Measurements from ENCODE around the gene ALDH18A1. TPM values are rescaled to one million over a fixed set of nuclear protein-coding genes. Genes with fewer than 3 reads are reported as not detected.

Gene ALDH18A1
- polyA plus RNA-seq, 1 donor (not counting 4 experiments of a cell fraction or from before 2014, with no cell fraction given): 53.4 TPM

DNA sequence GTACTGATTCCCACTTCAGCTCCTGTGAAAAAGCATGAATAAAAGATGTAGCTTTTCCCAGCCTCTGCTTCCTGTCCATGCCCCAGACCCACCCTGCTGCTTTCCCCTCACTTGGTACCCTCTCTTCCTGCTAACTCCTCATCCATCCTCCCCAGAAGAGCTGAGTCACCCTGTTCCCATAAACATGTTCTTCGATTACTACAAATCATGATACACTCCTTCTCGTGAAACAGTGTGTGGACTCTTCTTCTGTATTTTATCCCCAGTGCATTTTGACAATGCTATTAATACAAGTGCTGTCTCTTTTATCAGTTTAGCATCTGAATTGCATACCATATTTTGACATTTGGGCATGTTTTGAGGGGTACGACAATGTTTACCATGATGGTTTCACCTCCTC is 49.6 kb downstream of the ALDH18A1 start:
- no peak overlapping the region for H3K9ac ChIP-seq (ENCODE audit: control insufficient read depth, extremely low read depth, insufficient read depth, low read length)
- H3K4me3 ChIP-seq (ENCODE audit: control insufficient read depth in 2 of 3, extremely low read depth in 1 of 3, insufficient read depth in 2 of 3, low read depth in 1 of 3, low read length in 3 of 3): no peak overlapping the region
- no peaks in the 10 kb centered on the region for H3K4me1 ChIP-seq (ENCODE audit: control insufficient read depth, extremely low read depth, insufficient read depth, low read length)
- dilution Hi-C loops (cut with MboI; ENCODE audit: extremely low pct_ligation_motif_present, low sequenced_read_pairs): loop anchor here (25.0 kb wide), 1 partner anchor 170 kb away; no protein-coding TSS in a partner anchor
- H3K36me3 ChIP-seq (ENCODE audit: control insufficient read depth in 2 of 2, extremely low read depth in 1 of 2, insufficient read depth in 2 of 2, low read length in 2 of 2): peaks cover 17 to 31% of the 10 kb centered on the region in 2 experiments
- FAIRE-seq: no peak
- no peak overlapping the region for H3K27ac ChIP-seq (ENCODE audit: control insufficient read depth, insufficient read depth, low read length)
- no peak overlapping the region for H2AFZ ChIP-seq (ENCODE audit: control insufficient read depth, low read length)
- no peaks in the 10 kb centered on the region for H4K20me1 ChIP-seq (ENCODE audit: control insufficient read depth, extremely low read depth, insufficient read depth, low read length)
- no peak for DNase-seq (ENCODE audit: low read depth, low spot score)
- H3K9me1 ChIP-seq (ENCODE audit: control insufficient read depth, extremely low read depth, insufficient read depth, low read length): no peaks in the 10 kb centered on the region
- H3K9me3 ChIP-seq (ENCODE audit: control insufficient read depth, low read depth, low read length): no peaks in the 10 kb centered on the region
- TF ChIP-seq, protein P1, sequence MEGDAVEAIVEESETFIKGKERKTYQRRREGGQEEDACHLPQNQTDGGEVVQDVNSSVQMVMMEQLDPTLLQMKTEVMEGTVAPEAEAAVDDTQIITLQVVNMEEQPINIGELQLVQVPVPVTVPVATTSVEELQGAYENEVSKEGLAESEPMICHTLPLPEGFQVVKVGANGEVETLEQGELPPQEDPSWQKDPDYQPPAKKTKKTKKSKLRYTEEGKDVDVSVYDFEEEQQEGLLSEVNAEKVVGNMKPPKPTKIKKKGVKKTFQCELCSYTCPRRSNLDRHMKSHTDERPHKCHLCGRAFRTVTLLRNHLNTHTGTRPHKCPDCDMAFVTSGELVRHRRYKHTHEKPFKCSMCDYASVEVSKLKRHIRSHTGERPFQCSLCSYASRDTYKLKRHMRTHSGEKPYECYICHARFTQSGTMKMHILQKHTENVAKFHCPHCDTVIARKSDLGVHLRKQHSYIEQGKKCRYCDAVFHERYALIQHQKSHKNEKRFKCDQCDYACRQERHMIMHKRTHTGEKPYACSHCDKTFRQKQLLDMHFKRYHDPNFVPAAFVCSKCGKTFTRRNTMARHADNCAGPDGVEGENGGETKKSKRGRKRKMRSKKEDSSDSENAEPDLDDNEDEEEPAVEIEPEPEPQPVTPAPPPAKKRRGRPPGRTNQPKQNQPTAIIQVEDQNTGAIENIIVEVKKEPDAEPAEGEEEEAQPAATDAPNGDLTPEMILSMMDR (optimal IDR thresholded peaks at IDR 0.05 in 1 of 3, IDR thresholded peaks at IDR 0.05 in 1 of 3, conservative IDR thresholded peaks at IDR 0.05 in 1 of 3; ENCODE audit: extremely low read depth in 1 of 3, insufficient read depth in 2 of 3, low read length in 3 of 3): no peak
- no peak for TF ChIP-seq EZH2 (IDR thresholded peaks at IDR 0.05; ENCODE audit: low read length)
- H3K27me3 ChIP-seq (ENCODE audit: control insufficient read depth, extremely low read depth, insufficient read depth, low read length): no peaks in the 10 kb centered on the region
- H3K79me2 ChIP-seq (ENCODE audit: control insufficient read depth, insufficient read depth, low read length): no peaks in the 10 kb centered on the region
- no peak overlapping the region for H3K4me2 ChIP-seq (ENCODE audit: control insufficient read depth, extremely low read depth, insufficient read depth, low read depth, low read length)

DNA sequence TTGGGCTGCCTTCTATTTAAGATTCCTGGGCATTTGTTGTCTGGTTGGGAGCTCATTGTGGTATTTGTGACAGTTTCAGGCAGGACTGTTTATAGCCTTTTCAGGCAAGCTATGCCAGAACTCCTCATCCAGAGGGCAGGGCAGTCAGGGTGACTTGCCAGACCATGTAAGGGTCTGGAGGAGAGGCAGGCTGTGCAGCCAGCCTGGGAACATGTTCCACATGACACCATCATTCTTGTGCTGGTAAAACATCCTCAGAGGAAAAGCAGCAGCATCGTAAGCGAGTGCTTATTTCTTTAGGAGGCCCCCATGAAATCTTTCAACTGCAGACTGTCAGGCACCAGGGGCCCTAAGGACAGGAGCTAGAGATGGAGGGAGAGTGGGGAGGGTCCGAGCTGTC is 51.3 kb downstream of the ALDH18A1 start:
- dilution Hi-C loops (cut with MboI; ENCODE audit: extremely low pct_ligation_motif_present, low sequenced_read_pairs): loop anchor here (25.0 kb wide), 1 partner anchor 168 kb away; no protein-coding TSS in a partner anchor
- H3K27ac ChIP-seq (ENCODE audit: control insufficient read depth, insufficient read depth, low read length): no peak overlapping the region
- no peaks in the 10 kb centered on the region for H3K79me2 ChIP-seq (ENCODE audit: control insufficient read depth, insufficient read depth, low read length)
- no peak overlapping the region for H2AFZ ChIP-seq (ENCODE audit: control insufficient read depth, low read length)
- H4K20me1 ChIP-seq (ENCODE audit: control insufficient read depth, extremely low read depth, insufficient read depth, low read length): no peaks in the 10 kb centered on the region
- TF ChIP-seq, protein P1 (optimal IDR thresholded peaks at IDR 0.05 in 1 of 3, IDR thresholded peaks at IDR 0.05 in 1 of 3, conservative IDR thresholded peaks at IDR 0.05 in 1 of 3; ENCODE audit: extremely low read depth in 1 of 3, insufficient read depth in 2 of 3, low read length in 3 of 3): no peak
- TF ChIP-seq EZH2 (IDR thresholded peaks at IDR 0.05; ENCODE audit: low read length): no peak
- no peak overlapping the region for H3K9ac ChIP-seq (ENCODE audit: control insufficient read depth, extremely low read depth, insufficient read depth, low read length)
- no peak for FAIRE-seq
- no peaks in the 10 kb centered on the region for H3K4me1 ChIP-seq (ENCODE audit: control insufficient read depth, extremely low read depth, insufficient read depth, low read length)
- no peak overlapping the region for H3K4me3 ChIP-seq (ENCODE audit: control insufficient read depth in 2 of 3, extremely low read depth in 1 of 3, insufficient read depth in 2 of 3, low read depth in 1 of 3, low read length in 3 of 3)
- H3K36me3 ChIP-seq (ENCODE audit: control insufficient read depth in 2 of 2, extremely low read depth in 1 of 2, insufficient read depth in 2 of 2, low read length in 2 of 2): peaks cover 9 to 24% of the 10 kb centered on the region in 2 experiments
- no peaks in the 10 kb centered on the region for H3K27me3 ChIP-seq (ENCODE audit: control insufficient read depth, extremely low read depth, insufficient read depth, low read length)
- H3K9me3 ChIP-seq (ENCODE audit: control insufficient read depth, low read depth, low read length): no peaks in the 10 kb centered on the region
- DNase-seq (ENCODE audit: low read depth, low spot score): no peak
- H3K9me1 ChIP-seq (ENCODE audit: control insufficient read depth, extremely low read depth, insufficient read depth, low read length): no peaks in the 10 kb centered on the region
- H3K4me2 ChIP-seq (ENCODE audit: control insufficient read depth, extremely low read depth, insufficient read depth, low read depth, low read length): no peak overlapping the region
